ENCODE data around the gene KANSL2. TPM values are rescaled to one million over a fixed set of nuclear protein-coding genes. Genes with fewer than 3 reads are reported as not detected.
"Not testable (repeated sequence)": the region's sequence is repeated elsewhere in the genome, so short reads cannot be mapped to it uniquely, and the experiment has no call there.

KANSL2 gene, protein sequence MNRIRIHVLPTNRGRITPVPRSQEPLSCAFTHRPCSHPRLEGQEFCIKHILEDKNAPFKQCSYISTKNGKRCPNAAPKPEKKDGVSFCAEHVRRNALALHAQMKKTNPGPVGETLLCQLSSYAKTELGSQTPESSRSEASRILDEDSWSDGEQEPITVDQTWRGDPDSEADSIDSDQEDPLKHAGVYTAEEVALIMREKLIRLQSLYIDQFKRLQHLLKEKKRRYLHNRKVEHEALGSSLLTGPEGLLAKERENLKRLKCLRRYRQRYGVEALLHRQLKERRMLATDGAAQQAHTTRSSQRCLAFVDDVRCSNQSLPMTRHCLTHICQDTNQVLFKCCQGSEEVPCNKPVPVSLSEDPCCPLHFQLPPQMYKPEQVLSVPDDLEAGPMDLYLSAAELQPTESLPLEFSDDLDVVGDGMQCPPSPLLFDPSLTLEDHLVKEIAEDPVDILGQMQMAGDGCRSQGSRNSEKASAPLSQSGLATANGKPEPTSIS
- total RNA-seq = 10 to 100 TPM; 45.9 to 47.3 TPM

GRCh38 chr12:48681710-48682532, at the start of gene KANSL2:
Gene KANSL2, minus strand, starts transcription at chr12:48682238. Its CDS starts 606 bp downstream, at chr12:48681632.
- CTCF ChIA-PET = interaction anchor here (0.6 to 1.5 kb wide), 7 partner anchors 8 to 1474 kb away, joined by 3 read pairs; no protein-coding TSS in a partner anchor
- no peak for TF ChIP-seq CTCF (IDR thresholded peaks at IDR 0.05)

DNA sequence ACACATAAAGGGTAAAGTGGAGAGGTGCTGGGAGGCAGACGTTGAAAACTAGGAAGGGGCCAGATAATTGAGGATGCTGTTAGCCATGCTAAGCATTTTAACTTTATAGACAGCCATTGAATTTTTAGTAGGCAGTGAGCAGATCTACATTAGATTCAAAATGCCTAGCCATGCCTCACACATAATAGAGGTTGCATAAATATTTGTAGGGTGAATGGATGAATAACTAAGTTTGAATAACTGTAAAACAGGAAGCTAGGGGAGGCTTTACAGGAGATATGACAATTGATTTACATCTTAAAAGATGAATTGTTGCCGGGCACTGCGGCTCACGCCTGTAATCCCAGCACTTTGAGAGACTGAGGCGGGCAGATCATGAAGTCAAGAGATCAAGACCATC, 46.8 kb upstream of the KANSL2 start:
- peaks cover 4% of the 10 kb centered on the region for H3K27me3 Mint-ChIP-seq
- ATAC-seq = no peak

More at GRCh38 chr12:48681710-48682532, at the start of gene KANSL2:
- intact Hi-C loops (cut with micrococcal nuclease) = no loop called here
- H3K27me3 Mint-ChIP-seq = no peaks in the 10 kb centered on the region
- peak within 1 kb of the TSS; percentile 96 for H3K27ac Mint-ChIP-seq
- H3K36me3 Mint-ChIP-seq (ENCODE audit: low read depth) = peaks cover 42% of the 10 kb centered on the region
- POLR2A ChIA-PET = interaction anchor here (0.7 to 3.8 kb wide), 13 partner anchors 9 to 849 kb away, joined by 3 to 41 read pairs (median 6); partner anchors contain the start of gene CCNT1
- peak within 1 kb of the TSS; percentile 99 for H3K4me3 Mint-ChIP-seq
- ATAC-seq (peak; percentile 98), DNase-seq (peak; percentile 99)
- peaks cover 46% of the 10 kb centered on the region for H3K4me1 Mint-ChIP-seq (ENCODE audit: low read depth)
- no peaks in the 10 kb centered on the region for H3K9me3 Mint-ChIP-seq

DNA sequence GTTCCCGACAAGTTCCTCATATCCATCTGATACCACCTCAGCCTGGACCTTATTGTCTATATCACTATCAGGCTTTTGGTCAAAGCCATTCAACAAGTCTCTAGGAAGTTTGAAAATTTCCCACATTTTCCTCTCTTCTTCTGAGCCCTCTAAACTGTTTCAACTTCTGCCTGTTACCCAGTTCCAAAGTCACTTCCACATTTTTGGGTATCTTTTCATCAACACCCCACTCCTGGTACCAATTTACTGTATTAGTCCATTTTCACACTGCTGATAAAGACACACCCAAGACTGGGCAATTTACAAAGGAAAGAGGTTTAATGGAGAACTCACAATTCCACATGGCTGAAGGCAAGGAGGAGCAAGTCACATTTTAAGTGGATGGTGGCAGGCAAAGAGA, 38.7 kb upstream of the KANSL2 start:
- H3K4me1 Mint-ChIP-seq (ENCODE audit: low read depth); H3K4me3 Mint-ChIP-seq; DNase-seq; H3K27ac Mint-ChIP-seq; H3K27me3 Mint-ChIP-seq; CTCF ChIA-PET; intact Hi-C loops (cut with micrococcal nuclease); ATAC-seq; POLR2A ChIA-PET: not testable (repeated sequence)
- H3K36me3 Mint-ChIP-seq (ENCODE audit: low read depth) = peaks cover 13% of the 10 kb centered on the region
- H3K9me3 Mint-ChIP-seq = peaks cover 16% of the 10 kb centered on the region

More for the DNA sequence above, 46.8 kb upstream of the KANSL2 start:
- no peaks in the 10 kb centered on the region for H3K9me3 Mint-ChIP-seq
- ChIA-PET POLR2A (no interaction called here), CTCF (interaction anchor here (1.1 kb wide), 1 partner anchor 11 kb away, joined by 3 read pairs; no protein-coding TSS in a partner anchor)
- TF ChIP-seq CTCF (IDR thresholded peaks at IDR 0.05) = no peak
- no peaks in the 10 kb centered on the region for H3K4me1 Mint-ChIP-seq (ENCODE audit: low read depth)
- intact Hi-C loops (cut with micrococcal nuclease) = no loop called here
- no peak for DNase-seq
- H3K36me3 Mint-ChIP-seq (ENCODE audit: low read depth) = no peaks in the 10 kb centered on the region
- H3K4me3 Mint-ChIP-seq = no peak overlapping the region
- no peak overlapping the region for H3K27ac Mint-ChIP-seq

DNA sequence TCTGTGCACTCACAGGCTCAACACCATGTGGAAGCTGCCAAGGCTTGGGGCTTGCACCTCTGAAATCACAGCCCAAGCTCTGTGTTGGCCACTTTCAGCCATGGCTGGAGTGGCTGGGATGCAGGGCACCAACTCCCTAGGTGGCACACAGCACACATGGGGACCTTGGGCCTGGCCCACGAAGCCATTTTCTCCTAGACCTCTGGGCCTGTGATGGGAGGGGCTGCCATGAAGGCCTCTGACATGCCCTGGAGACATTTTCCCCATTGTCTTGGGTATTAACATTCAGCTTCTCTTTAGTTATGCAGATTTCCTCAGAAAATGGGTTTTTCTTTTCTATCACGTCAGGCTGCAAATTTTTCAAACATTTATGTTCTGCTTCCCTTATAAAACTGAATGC, 38.1 kb upstream of the KANSL2 start:
- ATAC-seq; H3K4me3 Mint-ChIP-seq; POLR2A ChIA-PET; intact Hi-C loops (cut with micrococcal nuclease); CTCF ChIA-PET; H3K27me3 Mint-ChIP-seq; H3K27ac Mint-ChIP-seq; H3K4me1 Mint-ChIP-seq (ENCODE audit: low read depth); DNase-seq: not testable (repeated sequence)
- Mint-ChIP-seq H3K9me3 (peaks cover 16% of the 10 kb centered on the region), H3K36me3 (ENCODE audit: low read depth) (peaks cover 17% of the 10 kb centered on the region)

DNA sequence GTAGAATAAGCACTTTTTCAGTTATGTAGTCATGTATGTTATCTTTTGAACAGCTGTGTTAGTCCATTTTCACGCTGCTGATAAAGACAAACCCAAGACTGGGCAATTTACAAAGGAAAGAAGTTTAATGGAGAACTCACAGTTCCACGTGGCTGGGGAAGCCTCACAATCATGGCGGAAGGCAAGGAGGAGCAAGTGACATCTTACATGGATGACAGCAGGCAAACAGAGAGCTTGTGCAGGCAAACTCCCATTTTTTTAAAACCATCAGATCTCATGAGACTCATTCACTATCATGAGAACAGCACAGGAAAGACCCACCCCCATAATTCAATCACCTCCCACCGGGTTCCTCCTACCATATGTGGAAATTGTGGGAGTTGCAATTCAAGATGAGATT, 37.0 kb upstream of the KANSL2 start:
- H3K4me3 Mint-ChIP-seq; H3K27me3 Mint-ChIP-seq; intact Hi-C loops (cut with micrococcal nuclease); H3K27ac Mint-ChIP-seq; DNase-seq; POLR2A ChIA-PET; ATAC-seq: not testable (repeated sequence)
- H3K4me1 Mint-ChIP-seq (ENCODE audit: low read depth) = peaks cover 21% of the 10 kb centered on the region
- H3K9me3 Mint-ChIP-seq = peaks cover 16% of the 10 kb centered on the region
- CTCF ChIA-PET = interaction anchor here (1.4 kb wide), 1 partner anchor 10 kb away, joined by 3 read pairs; no protein-coding TSS in a partner anchor
- H3K36me3 Mint-ChIP-seq (ENCODE audit: low read depth) = peaks cover 26% of the 10 kb centered on the region

GRCh38 chr12:48717252-48717695, 35.2 kb upstream of the KANSL2 start:
- CTCF ChIA-PET = interaction anchor here (0.8 kb wide), 2 partner anchors 33 to 35 kb away, joined by 3 read pairs; no protein-coding TSS in a partner anchor
- peak overlapping the region; percentile 94 for H3K4me3 Mint-ChIP-seq
- TF ChIP-seq CTCF (IDR thresholded peaks at IDR 0.05) = no peak
- peaks cover 36% of the 10 kb centered on the region for H3K36me3 Mint-ChIP-seq (ENCODE audit: low read depth)
- intact Hi-C loops (cut with micrococcal nuclease) = no loop called here
- DNase-seq = no peak
- H3K4me1 Mint-ChIP-seq (ENCODE audit: low read depth) = peaks cover 31% of the 10 kb centered on the region
- no peak for ATAC-seq
- peaks cover 16% of the 10 kb centered on the region for H3K9me3 Mint-ChIP-seq
- no peaks in the 10 kb centered on the region for H3K27me3 Mint-ChIP-seq
- POLR2A ChIA-PET = interaction anchor here (0.8 to 4.5 kb wide), 7 partner anchors 14 to 518 kb away, joined by 3 to 34 read pairs (median 3); partner anchors contain the start of genes DDX23 and KANSL2
- H3K27ac Mint-ChIP-seq = peak overlapping the region; percentile 97

Measured in activated CD8-positive, alpha-beta T cell treated with anti-CD3 and anti-CD28 coated beads for 36 hours (primary cell).